ENCODE results near the gene SNED1.

DNA sequence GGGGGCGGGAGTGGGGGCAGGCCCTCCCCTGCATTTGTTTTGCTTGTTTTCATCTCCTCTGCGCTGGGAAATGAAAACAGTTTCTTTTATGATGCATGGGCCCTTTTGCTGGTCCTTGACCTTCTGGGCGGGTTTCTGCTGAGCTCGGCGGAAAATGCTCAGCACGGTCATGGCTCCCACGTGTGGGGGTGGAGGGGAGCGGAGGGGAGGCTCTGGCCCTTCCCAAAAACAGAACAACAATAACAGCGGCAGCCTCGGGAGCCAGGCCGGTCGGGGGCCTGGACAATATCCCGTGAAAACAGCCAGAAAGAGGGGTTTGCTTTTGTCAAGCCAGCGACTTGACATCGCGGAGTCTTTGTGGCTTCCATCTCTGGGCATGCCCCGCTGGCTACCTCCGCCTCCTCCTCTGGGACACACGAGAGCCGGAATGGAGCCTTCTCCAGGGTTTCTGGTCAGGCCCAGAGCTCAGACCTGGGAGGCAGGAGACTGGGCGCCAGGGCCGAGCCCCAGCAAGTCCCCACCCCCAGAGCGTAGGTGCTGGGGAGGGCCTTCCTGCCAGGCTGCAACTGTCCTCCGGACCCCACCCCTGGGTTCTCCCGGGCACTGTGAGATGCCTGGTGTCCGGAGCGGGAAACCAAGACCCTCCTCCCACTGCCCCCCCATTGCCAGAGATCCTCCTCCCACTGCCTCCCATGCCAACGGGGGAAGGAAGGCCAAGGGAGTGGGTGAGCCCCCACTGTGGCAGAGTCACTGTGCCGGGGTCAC, 35.9 kb upstream of the SNED1 start:
- no peak for TF ChIP-seq CTCF (IDR thresholded peaks at IDR 0.05; ENCODE audit: low read length)
- TF ChIP-seq EZH2 (optimal IDR thresholded peaks at IDR 0.05; ENCODE audit: low read depth, low read length), result no peak
